GM15510 (cell line): ENCODE results near the gene ACTR1A.

Experiments used
- POLR2A ChIP-seq: IDR thresholded peaks from 3 replicates; pipeline ENCODE4 v1.6.1; 2011; ENCODE audit warnings: borderline replicate concordance; ENCODE audit not compliant: insufficient read length; ENCODE audit errors: extremely low read depth

Gene ACTR1A

DNA sequence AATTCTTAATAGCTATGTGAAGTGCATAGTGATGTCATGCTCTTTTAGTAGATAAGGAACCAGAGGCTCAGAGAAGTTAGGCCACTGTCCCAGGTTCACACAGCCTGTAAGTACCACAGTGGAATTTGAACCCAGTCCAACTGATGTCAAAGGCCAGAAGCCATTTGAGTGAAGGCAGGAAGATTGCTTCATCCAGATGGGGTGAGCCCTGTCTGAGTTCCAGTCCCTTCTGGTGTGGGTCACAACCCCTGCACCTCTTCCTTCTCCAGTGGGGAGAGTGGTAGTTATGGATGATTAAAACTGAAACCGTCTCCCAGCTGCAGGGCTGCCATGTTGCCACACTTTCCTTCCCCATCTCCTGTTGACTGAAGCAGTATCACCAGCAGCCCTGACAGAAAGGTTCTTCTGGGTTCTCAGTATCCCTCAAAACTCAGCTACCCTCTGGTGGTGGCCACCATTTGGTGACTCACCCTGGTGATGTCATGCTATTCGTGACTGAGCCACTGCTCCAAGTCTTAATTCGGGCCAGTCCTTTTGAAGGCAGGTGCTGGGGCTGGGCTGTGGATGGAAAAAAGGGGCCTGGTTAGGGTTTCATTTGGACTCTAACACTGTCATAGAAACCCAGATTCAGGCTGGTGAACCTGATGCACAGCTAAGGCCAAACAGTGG, 49.7 kb downstream of the ACTR1A start:
- no peak for TF ChIP-seq POLR2A

DNA sequence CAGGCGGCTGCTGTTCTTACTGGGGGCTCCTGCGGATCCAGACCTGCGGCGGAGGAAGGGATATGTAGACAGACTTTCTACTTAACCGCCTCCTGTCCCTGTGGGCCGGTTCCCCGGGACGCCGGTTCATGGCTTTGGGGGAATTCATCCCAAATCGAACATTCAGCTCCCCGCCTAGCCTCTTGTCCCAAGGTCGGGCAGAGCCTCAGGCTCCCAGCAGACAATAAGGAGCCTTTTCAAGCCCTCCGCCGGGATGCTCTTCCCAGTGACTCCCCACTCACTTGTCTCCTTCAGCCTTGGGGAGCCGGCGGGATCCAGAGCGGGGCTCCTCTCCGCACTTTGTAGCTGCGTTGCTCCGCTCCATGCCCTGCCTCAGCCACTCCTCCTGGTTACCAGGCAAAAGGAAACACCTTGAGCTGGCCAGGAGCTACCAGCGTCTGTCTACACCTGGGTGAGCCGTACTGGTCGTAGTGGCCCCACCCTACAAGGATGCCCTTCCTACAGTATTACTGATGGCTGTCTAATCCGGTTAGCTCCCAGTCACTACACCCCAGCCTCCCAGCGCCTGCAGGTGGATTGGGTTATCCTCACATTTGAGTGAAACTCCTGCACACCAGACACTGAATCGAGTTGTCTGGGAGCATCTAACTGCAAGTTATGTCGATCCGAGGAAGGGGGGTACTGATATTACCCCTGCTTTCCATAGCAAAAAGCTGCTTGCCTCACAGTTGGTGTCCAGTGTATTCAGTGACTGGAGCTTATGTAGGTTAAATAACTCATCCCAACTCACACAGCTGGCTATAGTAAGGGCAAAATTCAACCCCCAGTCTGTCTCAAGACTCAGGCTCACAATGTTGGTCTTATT, 51.2 kb downstream of the ACTR1A start, which contains the start of gene C10orf95:
Gene C10orf95 (minus strand): TSS at position 439 of the 865 bp plus-strand sequence. CDS start 450 bp downstream, outside the sequence.
- no peak for TF ChIP-seq POLR2A

DNA sequence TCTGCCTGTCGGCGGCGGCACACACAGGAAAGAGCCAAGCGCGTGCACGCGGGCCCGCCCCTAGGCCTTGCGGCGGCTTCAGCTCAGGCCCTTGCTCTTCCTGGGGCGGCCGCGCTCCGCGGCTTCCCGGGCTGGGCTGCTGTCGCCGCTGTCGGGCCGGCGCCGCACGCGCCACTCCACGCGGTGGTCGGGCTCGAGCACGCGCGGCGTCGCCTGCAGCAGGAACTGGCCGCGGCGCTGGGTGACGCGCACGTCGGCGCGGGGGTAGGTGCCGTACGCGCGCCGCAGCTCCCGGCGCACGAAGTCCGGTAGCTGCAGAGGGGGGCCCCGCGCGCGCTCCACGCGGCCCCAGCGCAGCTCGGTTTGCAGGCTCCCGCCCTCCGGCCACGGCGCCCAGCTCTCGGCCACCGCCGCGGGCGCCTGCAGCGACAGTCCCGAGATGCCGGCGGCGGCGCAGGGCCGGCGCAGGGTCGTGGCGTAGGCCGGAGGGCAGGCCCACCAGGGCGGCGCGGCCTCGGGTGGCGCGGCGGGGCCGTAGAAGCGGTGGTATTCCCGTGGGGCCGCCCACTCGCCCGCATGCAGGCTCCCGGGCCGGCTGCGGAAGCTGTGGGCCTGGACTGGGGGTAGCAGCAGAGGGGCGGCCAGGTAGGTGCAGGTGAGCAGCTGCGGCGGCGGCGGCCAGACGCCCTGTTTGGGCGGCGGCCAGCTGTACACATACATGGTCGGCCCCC, 52.0 kb downstream of the ACTR1A start:
- peak; percentile 73 for TF ChIP-seq POLR2A

DNA sequence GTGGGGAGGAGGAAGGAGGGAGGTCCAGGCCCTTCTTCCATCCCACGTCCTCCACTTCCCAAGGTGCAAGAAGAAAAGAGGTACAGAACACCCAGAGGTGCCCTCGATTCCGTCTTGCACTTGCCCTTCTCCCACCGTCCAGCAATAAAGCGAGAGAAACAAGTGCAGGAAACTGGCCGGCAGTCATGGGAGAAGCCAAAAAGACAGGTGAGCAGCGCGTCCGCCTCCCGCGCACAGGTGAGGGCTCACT, 52.5 kb downstream of the ACTR1A start:
- no peak for TF ChIP-seq POLR2A

- peak; percentile 45 for TF ChIP-seq POLR2A
Measured at GRCh38 chr10:102449321-102450123, 53.0 kb downstream of the ACTR1A start.

DNA sequence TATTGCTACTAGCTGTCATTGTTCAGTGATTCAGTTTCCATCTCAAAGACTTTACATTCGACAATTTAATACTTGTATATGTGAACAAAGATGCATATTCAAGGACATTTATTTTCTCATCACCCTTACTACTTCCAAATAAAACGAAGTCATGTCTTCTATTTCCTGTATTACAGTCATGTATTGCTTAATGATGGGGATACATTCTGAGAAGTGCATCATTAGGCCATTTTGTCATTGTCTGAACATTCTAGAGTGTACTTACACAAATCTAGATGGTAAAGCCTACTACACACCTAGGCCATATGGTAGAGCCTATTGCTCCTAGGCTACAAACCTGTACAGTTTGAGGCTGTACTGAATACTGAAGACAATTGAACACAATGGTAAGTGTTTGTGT, 57.7 kb downstream of the ACTR1A start:
- TF ChIP-seq POLR2A: no peak

DNA sequence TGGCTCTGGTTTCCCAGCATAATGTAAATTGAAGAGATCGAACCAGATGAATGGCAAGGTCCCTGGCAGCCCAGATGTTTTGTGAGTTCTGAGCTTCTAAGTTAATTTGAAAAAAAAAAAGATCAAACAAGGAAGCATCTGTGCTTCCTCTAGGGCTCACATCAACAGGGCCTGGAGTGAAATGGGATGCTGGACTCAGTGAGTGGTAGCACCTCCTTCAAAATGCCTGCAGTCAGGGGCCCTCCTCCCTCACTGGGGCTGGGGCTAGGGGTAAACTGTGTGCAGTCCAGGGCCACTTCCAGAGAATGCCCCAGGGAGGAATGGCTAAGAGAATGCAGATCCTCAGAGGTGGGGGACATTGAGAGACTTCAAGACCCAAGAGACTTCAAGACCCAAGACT, 64.1 kb downstream of the ACTR1A start:
- no peak for TF ChIP-seq POLR2A

GRCh38 chr10:102437515-102437914, 65.0 kb downstream of the ACTR1A start:
- no peak for TF ChIP-seq POLR2A

- TF ChIP-seq POLR2A: no peak
Measured at GRCh38 chr10:102436312-102436711, 66.2 kb downstream of the ACTR1A start.

DNA sequence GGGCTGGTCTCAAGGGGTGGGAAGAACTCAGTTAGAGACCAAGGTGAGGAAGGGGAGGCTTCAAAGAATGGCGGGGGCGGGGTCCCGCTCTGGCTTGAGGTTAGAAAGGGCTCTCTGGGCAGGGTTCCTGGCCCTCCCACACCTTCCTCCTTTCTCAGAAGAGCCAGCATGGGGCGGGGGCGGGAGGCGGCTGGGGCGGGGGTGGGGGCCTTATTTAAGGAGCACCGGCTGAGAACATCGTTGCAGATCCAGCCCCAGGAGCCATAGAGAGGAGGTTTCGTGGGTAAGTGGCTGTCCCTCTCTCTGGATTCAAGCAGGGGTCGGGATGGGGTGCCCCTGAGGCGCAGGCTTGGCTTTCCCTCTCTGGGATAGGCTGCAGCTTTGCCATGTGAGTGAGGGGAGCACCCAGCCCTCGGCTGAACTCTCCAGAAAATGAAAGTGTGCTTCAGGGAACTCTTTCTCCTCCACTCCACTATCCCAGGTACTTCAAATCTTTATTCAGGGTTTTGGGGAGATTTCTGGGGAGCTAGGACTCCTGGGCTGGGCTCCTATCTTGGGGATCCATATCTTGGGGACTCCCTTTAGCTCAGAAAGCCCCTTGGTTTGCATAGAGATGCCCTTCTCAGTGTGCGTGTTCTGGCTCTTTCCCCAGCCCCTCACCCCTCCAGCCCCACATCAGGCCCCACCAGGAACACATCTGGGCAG, 66.8 kb downstream of the ACTR1A start:
- peak; percentile 61 for TF ChIP-seq POLR2A

GRCh38 chr10:102435133-102435497, 67.4 kb downstream of the ACTR1A start:
- no peak for TF ChIP-seq POLR2A

DNA sequence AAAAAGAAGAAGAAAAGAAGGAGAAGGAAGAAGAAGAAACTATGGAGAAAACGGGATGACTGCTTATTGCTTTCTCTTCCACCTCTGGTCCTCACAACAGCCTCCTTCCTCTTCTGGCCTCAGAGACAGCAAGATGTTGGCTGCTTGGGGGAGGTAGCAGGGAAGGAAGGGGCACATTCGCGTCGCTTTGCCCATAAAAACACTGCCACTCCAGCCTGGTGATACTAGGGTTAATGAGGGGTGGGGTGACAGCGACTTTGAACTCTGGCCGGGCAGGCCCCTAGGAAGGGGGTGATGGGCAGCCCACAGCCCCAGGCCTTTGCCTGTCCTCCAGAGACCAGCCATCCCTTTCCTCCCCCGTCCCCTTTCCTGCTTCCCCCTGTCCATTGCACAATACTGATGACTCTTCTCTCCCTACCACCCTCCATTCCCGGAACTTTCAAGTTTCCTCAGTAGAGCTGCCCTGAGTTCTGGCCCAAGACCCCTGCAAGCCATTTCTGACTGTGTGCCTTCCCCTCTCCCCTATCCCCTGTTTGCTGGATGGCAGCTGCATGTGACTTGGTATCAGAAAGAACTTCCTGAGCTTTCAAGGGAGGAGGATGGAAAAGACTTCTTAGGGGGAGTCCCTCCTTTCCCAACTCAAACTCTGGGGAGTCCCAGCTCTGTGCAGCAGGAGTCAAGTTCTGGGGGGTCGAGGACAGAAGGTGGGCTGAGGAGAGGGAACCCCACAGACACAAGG, 67.9 kb downstream of the ACTR1A start:
- no peak for TF ChIP-seq POLR2A

GRCh38 chr10:102433619-102434046, 68.9 kb downstream of the ACTR1A start:
- no peak for TF ChIP-seq POLR2A
